K562 (cell line): ENCODE data around the gene ABHD8. TPM values are rescaled to one million over a fixed set of nuclear protein-coding genes. Genes with fewer than 3 reads are reported as not detected.

Experiments used
- ATAC-seq: fragments of 200-7000 bp; cut with Tn5 transposase; 3 replicates; pipeline ENCODE4 v1.9.1; 2020; ENCODE audit warnings: moderate library complexity
- BruUV-seq: library from RNA; stranded (reverse); fragments of 400-500 nt; replicated peaks from 2 replicates; lab custom pipeline; 2021; lab: Mats Ljungman, UMichigan
- CTCF ChIA-PET: fragments of 300-600 bp; formaldehyde crosslinking; extraction: SDS; loops from one replicate; lab custom pipeline; 2021; ENCODE audit warnings: low intra/inter-chr PET ratio; lab: Yijun Ruan, JAX
- POLR2A ChIA-PET: fragments of 300-600, 350-650 bp; sonication (Branson Sonifier 250); formaldehyde crosslinking; extraction: SDS; loops from one replicate; lab custom pipeline; 2021; ENCODE audit warnings: antibody characterized with exemption, inconsistent platforms; lab: Yijun Ruan, JAX
- DNase-seq, 4 experiments: peaks; one replicate each; pipeline versions ENCODE4 v3.0.0 to v3.0.0-alpha.2; 2011 to 2018; ENCODE audit warnings: low spot score in 3 of 4, mixed read lengths in 3 of 4; ENCODE audit errors: extremely low read depth in 1 of 4
- FAIRE-seq: peaks from 2 replicates; lab custom pipeline; 2011; peaks lifted over from hg19 to GRCh38; lab: Jason Lieb, UNC
- H2AFZ ChIP-seq: 2 replicates; pipeline ENCODE4 v1.6.0; 2011; ENCODE audit warnings: low read depth, low read length, control low read depth, inconsistent platforms
- H3K27ac ChIP-seq: fragments of 200-600 bp; 3 replicates; pipeline ENCODE4 v1.8.0; 2011; ENCODE audit warnings: low read depth, mild to moderate bottlenecking, control low read depth, inconsistent platforms, low read length, moderate library complexity, mixed read lengths; ENCODE audit errors: extremely low read depth
- H3K27me3 ChIP-seq, 2 experiments: fragments of 300-600 bp in 1 of 2; 2 replicates in 1 of 2; 3 replicates in 1 of 2; pipeline versions ENCODE4 v1.6.0 to v1.8.0; 2011; ENCODE audit warnings: inconsistent platforms in 2 of 2, low read length in 2 of 2, mild to moderate bottlenecking in 1 of 2, mixed read lengths in 1 of 2, moderate library complexity in 1 of 2; ENCODE audit not compliant: control insufficient read depth in 2 of 2, insufficient read depth in 2 of 2
- H3K36me3 ChIP-seq: fragments of 300-600 bp; 3 replicates; pipeline ENCODE4 v1.8.0; 2011; ENCODE audit warnings: mild to moderate bottlenecking, low read length, inconsistent platforms; ENCODE audit not compliant: control insufficient read depth, insufficient read depth
- H3K4me1 ChIP-seq, 2 experiments: fragments of 200-600 bp in 1 of 2; replicated peaks in 1 of 2; 2 replicates in 1 of 2; 3 replicates in 1 of 2; pipeline versions ENCODE4 v1.5.1 to v1.8.0; 2011; ENCODE audit warnings: inconsistent platforms in 2 of 2, low read length in 2 of 2, mild to moderate bottlenecking in 1 of 2, mixed read lengths in 1 of 2, moderate library complexity in 1 of 2; ENCODE audit not compliant: control insufficient read depth in 2 of 2, insufficient read depth in 2 of 2
- H3K4me2 ChIP-seq: 2 replicates; pipeline ENCODE4 v1.6.1; 2011; ENCODE audit warnings: low read length, control low read depth, inconsistent platforms, mixed read lengths; ENCODE audit not compliant: insufficient read depth
- H3K4me3 ChIP-seq: fragments of 200-600 bp; sonication (generic), shearing (Covaris generic); 2 replicates; pipeline ENCODE4 v1.5.1; 2016; ENCODE audit warnings: control low read depth, inconsistent platforms
- H3K79me2 ChIP-seq: fragments of 200-600 bp; 3 replicates; pipeline ENCODE4 v1.8.0; 2011; ENCODE audit warnings: low read length, inconsistent platforms; ENCODE audit not compliant: control insufficient read depth, insufficient read depth
- H3K9ac ChIP-seq, 2 experiments: 2 replicates each; pipeline versions ENCODE4 v1.6.0 to v1.6.1; 2011; ENCODE audit warnings: low read depth in 2 of 2, low read length in 2 of 2, control low read depth in 1 of 2, inconsistent platforms in 1 of 2, mild to moderate bottlenecking in 1 of 2, mixed read lengths in 1 of 2; ENCODE audit not compliant: insufficient read depth in 1 of 2
- H3K9me1 ChIP-seq: one replicate; pipeline ENCODE4 v1.6.0; 2011; ENCODE audit warnings: inconsistent platforms, mild to moderate bottlenecking, low read length, moderate library complexity; ENCODE audit not compliant: control insufficient read depth, insufficient read depth
- H3K9me3 ChIP-seq: replicated peaks from 2 replicates; pipeline ENCODE4 v1.5.1; 2011; ENCODE audit warnings: low read depth, low read length, inconsistent platforms; ENCODE audit not compliant: control insufficient read depth, insufficient read depth
- H4K20me1 ChIP-seq: replicated peaks from 2 replicates; pipeline ENCODE4 v1.6.1; 2011; ENCODE audit warnings: low read length, inconsistent platforms, mixed read lengths; ENCODE audit not compliant: control insufficient read depth, insufficient read depth
- ATF2 ChIP-seq: sonication (generic); formaldehyde crosslinking; IDR thresholded peaks from 2 replicates; pipeline ENCODE4 v1.8.1; 2022; ENCODE audit warnings: missing genetic modification reagents
- ATF3 ChIP-seq, 2 experiments: fragments of 450-650 bp in 1 of 2; sonication (generic) in 1 of 2; formaldehyde crosslinking in 1 of 2; IDR thresholded peaks in 1 of 2; conservative IDR thresholded peaks in 1 of 2; 2 replicates each; pipeline versions ENCODE4 v1.6.1 to v1.8.1; 2016 to 2023; ENCODE audit warnings: mild to moderate bottlenecking in 2 of 2, moderate library complexity in 2 of 2, inconsistent platforms in 1 of 2, missing genetic modification reagents in 1 of 2
- MCM3 ChIP-seq: fragments of 450-650 bp; IDR thresholded peaks from 2 replicates; pipeline ENCODE4 v1.6.1; 2016
- ZNF707 ChIP-seq: fragments of 250-450 bp; sonication (Bioruptor Pico); conservative IDR thresholded peaks from 2 replicates; pipeline ENCODE4 v1.8.0; 2022; ENCODE audit warnings: inconsistent platforms, mild to moderate bottlenecking, moderate library complexity
- WGBS: fragments of 100-300 bp; shearing (Covaris generic); methylation state at CpG from one replicate; pipeline ENCODE4 v1.1.6; 2016; ENCODE audit warnings: low coverage, mixed read lengths; ENCODE audit not compliant: insufficient coverage; ENCODE audit errors: missing lambda C conversion rate; 5-methylcytosine and 5-hydroxymethylcytosine counted together
- in situ Hi-C: fragments of 300-500 bp; cut with MboI; formaldehyde crosslinking; loops from 4 replicates; pipeline ENCODE4 v1.15.0; 2018; ENCODE audit warnings: inconsistent platforms, mixed read lengths
- intact Hi-C: fragments of 100-400 bp; cut with micrococcal nuclease; formaldehyde crosslinking; loops from 2 replicates; pipeline ENCODE4 v1.14.2; 2022
- polyA plus RNA-seq, 8 experiments: library from polyadenylated mRNA; depleted of rRNA in 4 of 8; stranded (reverse) in 5 of 8; unstranded in 3 of 8; fragments of >200 nt; fragmentation: Nextera tagmentation in 2 of 8; fragmentation: Illumina TruSeq in 1 of 8; extraction: Ambion mirVana in 2 of 8; extraction: Trizol in 1 of 8; gene quantifications; 2 replicates each; pipeline versions ENCODE4 v1.2.1 to v1.2.3, GENCODE V29; 2011 to 2014; ENCODE audit warnings: inconsistent platforms in 1 of 8, missing spikeins in 1 of 8
- total RNA-seq, 7 experiments: library from RNA; depleted of rRNA in 6 of 7; stranded (reverse); fragments of >200 nt in 6 of 7; fragmentation: Illumina TruSeq in 2 of 7; extraction: Trizol in 2 of 7; gene quantifications; 2 replicates each; pipeline versions ENCODE4 v1.2.1 to v1.2.3, GENCODE V29; 2011 to 2021; ENCODE audit warnings: low replicate concordance in 1 of 7

Gene ABHD8
- total and polyA plus RNA-seq, 9 of the 15 experiments (the other 6 are each of a cell fraction or from before 2014, with no cell fraction given), result 0.04 to 6.6 (median 2.0) TPM; not detected in 1

- in situ Hi-C loops (no loop called here), intact Hi-C loops (no loop called here)
- FAIRE-seq, result no peak
- peak overlapping the region in 1 of 2 experiments; percentile 73; a peak in 2 of 4 replicates for H3K9ac ChIP-seq
- no peak for DNase-seq
- ChIA-PET CTCF (no interaction called here), POLR2A (interaction anchor here (0.5 to 7.7 kb wide), 2 partner anchors 13 to 22 kb away, joined by 3 to 78 read pairs; partner anchors contain the start of gene ANO8)
- no peak overlapping the region for H3K4me3 ChIP-seq
- no peaks in the 10 kb centered on the region for H3K27me3 ChIP-seq
- 82% methylated on average over 9 of the region's 11 CpGs for WGBS
- no peak overlapping the region for H3K4me2 ChIP-seq
- peaks cover 49% of the 10 kb centered on the region; the same call in 2 of the 3 replicates for H3K36me3 ChIP-seq
- TF ChIP-seq ATF3 (IDR thresholded peaks at IDR 0.05), result no peak
- no peak for TF ChIP-seq ATF3 (CRISPR knock-in tag; conservative IDR thresholded peaks at IDR 0.05)
- TF ChIP-seq MCM3, result no peak
- no peak for TF ChIP-seq ZNF707
- TF ChIP-seq ATF2 (CRISPR knock-in tag), result no peak
- H3K9me1 ChIP-seq, result no peaks in the 10 kb centered on the region
- ATAC-seq, result no peak
- peaks cover 17 to 53% of the 10 kb centered on the region in 2 experiments; a peak in 4 of 5 replicates for H3K4me1 ChIP-seq
- H3K79me2 ChIP-seq, result peaks cover 54% of the 10 kb centered on the region
- 0 out of 2 replicates have a peak, but pooled peaks cover 5% of the 10 kb centered on the region for H4K20me1 ChIP-seq
- H3K9me3 ChIP-seq, result no peaks in the 10 kb centered on the region
- H3K27ac ChIP-seq, result no peak overlapping the region
- no peak overlapping the region for H2AFZ ChIP-seq
- BruUV-seq, result no TSS peak
Measured at GRCh38 chr19:17311455-17312188, 8.4 kb upstream of the ABHD8 start.
